DMS79 treated with DMSO at 0.1 percent for 48 hours (cell line): ENCODE results near the gene SPECC1L.

ENCODE experiments used
- DNase-seq: peaks from one replicate; lab custom pipeline; 2025; lab: John Stamatoyannopoulos, UW

Gene SPECC1L

DNA sequence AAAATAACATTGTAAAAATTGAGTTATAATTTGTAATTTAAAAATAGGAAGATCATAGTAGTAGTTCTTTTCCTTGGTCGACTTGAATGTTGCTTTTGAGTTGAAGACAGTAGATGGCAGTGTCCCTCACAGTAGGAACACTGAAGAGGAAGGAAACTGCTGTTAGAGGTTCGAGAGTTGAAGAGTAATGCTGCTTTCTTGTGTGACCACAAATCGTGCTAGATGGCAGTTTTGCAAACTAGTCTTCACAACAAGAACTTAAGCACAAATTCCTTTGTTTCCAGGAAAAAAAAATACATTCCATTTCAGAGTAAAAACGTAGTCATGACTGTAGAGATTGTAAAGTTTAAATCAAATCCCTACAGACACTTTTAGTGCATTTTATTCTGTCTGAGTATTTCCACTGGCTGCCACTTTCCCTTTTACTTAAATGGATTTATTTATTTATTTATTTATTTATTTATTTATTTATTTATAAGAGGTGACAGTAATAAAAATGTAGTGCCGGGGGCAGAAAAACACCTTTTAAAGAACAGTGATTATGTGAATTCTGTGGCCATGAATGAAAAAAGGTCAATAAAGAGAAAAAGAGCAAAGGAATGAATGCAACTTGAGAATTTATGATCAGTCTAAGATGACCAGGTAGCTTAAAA is 54.6 kb downstream of the SPECC1L start:
- DNase-seq, result peak; percentile 12

DNA sequence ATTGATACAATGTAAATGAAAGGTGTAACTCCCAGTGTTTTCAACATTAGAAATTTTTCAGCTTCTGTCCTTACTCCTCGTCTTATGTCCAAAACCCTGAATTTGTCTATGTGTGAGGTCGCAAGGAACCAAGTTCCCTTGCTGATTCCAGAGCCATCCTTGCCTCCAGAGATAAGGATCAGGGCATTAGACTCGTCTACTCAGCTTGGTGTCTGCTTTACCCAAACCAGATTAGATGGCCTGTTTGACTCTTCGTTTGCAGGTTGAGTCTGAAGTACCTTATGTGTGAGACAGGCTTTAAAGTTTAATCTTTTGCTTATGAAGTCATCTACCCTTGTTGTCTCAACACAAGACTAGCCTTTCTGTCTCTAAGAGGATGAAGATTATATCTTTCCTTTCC is 55.6 kb downstream of the SPECC1L start:
- no peak for DNase-seq

DNA sequence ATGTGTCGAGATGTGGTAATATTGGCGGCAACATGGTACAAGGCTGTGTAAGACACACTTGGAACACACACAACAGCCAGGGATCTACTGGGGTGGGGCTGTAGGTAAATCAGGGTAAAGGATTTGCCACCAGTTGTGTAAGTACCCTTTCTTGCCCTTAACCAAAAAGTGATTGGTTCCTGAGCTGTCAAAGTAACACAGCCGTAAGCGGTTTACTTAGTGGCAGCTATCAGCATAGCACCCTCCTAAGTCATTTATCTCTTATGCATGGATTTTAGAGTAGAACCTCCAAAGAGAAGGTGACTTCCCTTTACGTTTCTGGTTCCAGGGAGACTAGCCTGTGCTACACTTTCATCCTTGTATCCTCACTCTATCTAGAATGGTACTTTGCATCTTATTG is 57.2 kb downstream of the SPECC1L start:
- no peak for DNase-seq

DNA sequence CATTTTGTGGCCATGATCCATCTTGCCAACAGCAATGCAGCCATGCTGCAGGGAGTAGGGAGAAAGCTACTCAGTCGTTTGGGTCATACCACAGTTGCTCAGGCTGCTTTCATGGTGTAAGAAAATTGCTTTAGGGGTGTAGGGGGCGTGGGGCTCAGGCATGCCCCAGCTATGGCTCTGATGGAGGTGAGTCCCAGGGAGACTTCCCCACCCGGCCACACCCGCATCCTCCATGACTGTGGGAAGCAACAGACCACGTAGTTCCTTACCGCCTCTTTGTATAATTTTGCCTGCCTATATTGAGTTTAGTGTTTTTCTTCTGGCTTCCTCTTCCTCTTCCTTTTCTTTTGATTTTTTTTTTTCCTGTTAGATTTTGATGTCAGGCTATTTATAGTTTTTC is 58.8 kb downstream of the SPECC1L start:
- no peak for DNase-seq

DNA sequence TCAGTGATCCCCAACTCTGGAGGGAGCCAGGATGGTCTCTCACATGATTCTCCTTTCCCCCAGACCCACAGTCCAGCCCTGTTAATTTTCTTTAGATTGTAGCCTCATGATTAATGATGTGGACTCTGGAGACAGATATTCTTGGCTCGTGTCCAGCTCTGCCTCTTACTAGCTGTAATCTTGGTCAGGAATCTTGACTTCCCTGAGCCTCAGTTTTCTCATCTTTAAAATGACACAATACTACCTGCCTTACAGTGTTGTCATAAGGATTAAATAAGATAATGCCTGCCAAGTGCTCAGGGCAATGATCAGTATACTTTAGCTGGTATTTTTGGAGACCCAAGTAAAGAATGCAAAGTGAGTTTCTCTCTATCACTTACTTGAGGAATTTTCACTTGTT is 60.0 kb downstream of the SPECC1L start:
- DNase-seq, result no peak

DNA sequence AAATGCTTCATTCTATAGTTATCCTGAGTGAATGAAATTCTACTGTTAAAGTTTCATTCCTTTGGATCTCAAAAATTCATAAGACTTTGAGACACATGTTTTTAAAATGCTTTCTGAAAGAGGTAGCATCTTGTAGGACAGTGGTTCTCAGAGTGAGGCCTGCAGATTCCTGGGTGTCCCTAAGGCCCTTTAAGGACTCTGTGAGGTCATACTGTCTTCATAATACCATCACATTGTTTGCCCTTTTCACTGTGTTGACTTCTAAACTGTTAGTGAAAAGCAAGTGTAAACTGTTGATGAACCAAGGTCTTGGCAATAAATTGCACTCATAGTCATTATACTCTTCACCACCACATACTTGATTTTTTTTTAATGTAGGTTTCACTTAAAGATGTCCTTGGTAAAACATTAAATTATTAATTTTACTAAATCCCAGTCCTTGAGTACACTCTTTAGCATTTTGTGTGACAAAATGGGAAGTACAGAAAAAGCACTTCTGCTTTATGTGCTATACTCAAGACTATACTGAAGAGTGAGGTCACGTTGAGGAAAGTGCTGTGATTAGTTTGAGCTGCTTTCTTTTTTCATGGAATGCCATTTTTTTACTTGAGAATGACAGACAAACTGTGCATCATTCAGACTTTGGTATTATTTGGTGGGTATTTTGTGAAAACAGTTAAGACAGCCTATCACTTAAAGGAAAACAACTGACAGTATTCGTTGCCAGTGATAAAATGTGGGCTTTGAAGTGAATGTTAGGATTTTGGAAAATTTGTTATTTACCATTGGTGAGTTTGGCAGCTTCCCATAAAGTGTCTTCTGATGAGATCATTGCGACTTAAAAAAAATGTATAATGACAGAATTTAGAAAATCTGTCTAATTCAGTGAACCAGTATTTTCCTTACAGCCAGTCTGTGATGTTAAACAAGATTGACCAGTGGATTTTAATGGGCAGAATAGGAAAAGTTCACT is 61.1 kb downstream of the SPECC1L start:
- no peak for DNase-seq

DNA sequence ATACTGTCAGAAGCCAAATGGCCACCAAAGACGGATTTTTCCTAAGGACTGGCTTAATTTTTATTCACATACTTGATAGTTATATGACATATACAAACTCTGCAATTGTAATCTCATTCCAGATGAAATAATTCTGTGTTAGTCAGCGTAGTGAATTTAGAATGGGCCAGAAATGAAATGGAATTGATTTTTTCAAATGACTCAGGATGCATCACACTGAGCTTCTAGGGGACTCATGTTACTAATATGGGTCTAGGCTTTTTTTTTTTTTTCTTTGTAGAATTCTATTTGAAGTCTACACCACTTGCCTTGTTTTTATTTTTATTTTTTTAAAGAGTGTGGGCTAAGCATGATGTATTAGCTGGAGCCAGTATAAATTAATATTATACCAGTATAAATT is 62.7 kb downstream of the SPECC1L start:
- no peak for DNase-seq

DNA sequence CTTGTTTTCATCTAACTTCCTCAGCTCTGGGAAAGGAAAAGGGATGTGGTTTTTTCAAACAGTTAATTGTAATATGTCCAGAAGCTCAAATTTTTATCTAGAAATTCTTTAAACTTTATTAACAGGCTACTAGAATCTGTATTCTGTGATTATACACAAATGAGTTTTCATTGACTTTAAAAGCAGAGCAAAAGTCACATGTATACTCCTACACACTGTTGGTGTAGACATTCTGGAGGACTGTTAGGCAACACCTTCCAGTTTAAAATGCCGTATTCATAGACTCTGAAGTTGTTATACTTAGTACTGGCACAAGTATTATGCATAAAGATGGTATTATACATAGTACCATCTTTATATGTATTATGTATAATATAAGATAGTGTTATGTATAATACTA is 64.9 kb downstream of the SPECC1L start:
- DNase-seq, result no peak

DNA sequence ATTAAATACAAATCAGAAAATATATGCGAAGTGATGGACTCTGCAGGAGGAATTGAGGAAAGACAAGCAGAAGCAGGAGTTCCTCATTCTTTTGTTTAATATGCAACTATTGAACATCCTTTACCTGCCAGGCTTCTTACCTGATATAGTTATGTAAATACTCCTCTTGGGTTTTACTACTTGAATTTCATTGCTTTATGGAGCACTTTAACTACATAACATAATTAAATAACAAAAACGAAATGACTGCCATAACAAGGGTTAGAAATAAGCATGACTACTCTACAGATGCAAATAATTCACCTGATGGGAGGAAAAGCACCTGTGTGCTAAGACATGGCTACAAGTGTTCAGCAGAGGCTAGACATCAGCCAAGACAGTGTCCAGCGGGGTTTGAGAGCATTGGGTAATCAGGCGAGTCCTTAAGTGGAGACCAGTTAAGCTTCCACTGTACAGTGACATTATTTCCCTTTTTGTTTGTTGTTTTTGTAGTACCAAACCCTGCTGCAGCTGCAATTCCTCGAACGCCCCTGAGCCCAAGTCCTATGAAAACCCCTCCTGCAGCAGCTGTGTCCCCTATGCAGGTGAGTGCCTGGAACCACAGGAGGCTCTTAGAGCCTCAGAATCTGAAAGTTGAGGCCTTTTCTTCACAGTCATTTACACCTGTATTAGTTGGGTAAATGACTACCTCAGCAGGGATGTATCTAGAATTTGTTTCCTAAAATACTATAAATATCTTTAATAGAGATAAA is 67.4 kb downstream of the SPECC1L start:
- DNase-seq, result peak; percentile 20

DNA sequence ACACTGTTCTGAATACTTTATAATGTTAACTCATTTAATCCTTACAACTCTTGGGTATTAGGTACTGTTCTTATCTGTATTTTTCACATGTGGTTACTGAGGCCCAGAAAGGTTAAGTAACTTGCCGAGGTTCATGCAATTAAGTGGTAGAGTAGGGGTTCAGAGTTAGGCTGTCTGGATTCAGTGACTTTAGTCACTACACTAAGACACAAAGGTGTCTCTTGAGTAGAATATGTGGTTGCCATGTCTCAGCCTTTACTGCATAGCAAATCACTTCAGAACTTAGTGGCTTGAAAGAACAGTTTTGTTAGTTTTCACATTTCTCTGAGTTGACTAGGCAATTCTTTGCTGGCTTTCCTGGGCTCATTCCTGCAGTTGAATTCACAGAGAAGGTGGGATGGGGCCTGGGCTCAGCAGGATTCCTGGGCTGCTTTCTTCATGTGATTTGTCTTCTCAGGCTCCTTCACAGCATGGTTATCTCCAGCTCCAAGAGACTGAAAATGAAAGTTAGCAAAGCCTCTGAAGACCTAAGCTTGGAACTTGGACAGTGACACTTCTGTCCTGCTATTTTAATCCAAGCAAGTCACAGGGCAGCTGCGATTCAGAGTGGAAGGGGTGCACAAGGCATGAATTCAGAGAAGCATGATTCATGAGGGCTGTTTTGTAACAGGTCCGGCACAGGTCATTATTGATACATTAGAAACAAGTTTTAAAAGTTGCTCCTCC is 68.3 kb downstream of the SPECC1L start:
- DNase-seq, result no peak

DNA sequence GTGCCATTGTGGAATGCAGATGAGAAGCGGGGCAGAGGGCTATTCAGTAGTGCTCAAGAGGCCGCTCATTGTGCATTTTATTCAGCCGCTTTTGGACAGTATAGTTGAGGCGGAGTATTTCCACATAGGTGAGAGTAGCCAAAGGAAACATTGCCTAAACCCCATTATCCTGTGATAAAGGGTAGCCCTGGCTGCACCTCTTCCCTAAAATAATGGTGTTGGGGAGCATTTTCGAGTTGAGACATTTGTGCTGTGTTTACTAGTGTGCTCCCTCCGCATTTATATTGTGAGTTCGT is 68.8 kb downstream of the SPECC1L start:
- no peak for DNase-seq

DNA sequence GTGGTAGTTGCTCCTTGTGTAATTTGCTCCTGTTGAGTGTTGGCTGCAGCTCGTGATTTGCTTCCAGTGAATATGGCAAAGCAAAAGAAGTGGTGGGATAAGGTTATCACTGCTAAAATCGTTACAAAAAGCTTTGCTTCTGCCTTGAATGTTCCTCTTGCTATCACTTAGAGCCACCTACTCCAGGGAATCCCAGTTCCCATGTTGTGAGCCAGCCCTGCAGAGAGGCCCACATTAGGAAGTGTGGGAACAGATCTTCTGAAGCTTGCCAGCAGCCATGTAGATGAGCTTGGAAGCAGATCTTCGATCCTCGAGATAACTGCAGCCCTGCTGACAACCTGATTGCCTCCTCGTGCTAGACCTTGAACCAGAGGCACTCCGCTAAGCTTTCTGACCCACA is 71.0 kb downstream of the SPECC1L start:
- DNase-seq, result no peak

DNA sequence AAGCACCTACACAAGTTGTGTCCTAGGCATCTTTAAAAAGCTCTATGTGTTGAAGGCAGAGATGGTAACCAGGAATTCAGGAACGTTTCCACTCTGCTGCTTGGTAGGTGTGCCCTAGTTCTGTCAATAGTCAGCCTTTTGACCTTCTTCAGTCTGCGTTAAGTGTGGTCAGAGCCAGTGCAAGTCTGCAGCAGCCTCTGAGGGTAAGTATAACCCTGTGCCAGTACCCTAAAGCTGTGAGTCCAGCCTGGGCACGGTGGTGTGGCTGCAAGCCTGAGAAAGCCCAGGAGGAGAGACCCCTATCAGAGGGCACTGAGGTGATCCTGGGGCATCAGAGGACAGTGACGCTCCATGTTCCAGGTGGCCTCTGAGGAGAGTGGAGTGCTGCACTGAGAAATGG is 80.0 kb downstream of the SPECC1L start:
- no peak for DNase-seq

DNA sequence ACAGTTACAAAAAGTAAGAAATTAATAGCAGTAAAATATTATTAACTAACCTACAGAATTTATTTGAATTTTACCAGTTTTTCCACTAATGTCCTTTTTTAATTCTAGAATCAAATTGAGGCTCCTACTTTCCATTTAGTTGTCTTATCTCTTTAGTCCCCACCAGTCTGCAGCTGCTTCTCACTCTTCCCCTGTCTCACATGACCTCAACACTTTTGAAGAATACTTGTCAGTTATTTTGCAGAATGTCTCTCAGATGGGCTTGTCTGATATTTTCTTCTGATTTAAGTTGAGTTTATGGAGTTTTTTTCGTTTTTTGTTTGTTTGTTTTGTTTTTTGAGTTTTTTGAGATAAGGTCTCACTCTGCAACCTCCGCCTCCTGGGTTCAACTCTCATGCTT is 82.5 kb downstream of the SPECC1L start:
- no peak for DNase-seq

DNA sequence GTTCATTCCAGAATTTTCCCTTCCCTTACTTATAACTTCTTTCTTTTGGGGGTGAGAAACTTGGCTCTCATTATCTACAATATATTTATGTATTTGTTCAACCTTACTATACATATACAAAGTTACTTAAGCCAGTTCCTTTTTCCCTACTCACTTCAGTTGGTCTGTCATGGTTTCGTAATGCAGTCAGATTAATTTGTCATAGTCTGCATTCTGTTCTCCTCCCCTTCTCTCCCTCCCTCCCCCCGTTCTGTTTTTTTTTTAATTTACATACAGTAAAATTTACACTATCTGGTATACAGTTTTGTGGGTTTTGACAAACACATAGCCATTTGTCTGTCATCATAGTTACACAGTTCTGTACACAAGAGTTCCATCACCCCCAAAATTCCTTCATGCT is 84.9 kb downstream of the SPECC1L start:
- DNase-seq, result no peak

DNA sequence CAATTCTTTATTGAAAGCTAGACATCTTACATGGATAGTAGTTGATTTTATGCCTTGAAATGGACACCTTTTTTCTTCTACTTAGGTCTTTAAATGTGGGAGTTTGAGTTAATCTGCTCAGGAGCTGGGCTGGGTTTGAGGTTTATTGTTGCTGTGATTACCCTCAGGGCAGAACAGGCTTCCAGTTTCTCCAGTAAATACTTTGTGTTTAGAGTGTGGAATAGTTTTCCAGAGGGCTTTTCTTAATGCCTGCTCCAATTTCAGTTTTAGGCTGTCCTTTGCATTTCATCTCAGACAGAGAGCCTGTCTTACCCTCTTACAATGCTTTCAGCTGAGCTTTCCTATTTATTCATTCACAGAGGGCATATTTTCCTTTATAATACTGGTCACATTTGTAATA is 86.9 kb downstream of the SPECC1L start:
- DNase-seq, result no peak

DNA sequence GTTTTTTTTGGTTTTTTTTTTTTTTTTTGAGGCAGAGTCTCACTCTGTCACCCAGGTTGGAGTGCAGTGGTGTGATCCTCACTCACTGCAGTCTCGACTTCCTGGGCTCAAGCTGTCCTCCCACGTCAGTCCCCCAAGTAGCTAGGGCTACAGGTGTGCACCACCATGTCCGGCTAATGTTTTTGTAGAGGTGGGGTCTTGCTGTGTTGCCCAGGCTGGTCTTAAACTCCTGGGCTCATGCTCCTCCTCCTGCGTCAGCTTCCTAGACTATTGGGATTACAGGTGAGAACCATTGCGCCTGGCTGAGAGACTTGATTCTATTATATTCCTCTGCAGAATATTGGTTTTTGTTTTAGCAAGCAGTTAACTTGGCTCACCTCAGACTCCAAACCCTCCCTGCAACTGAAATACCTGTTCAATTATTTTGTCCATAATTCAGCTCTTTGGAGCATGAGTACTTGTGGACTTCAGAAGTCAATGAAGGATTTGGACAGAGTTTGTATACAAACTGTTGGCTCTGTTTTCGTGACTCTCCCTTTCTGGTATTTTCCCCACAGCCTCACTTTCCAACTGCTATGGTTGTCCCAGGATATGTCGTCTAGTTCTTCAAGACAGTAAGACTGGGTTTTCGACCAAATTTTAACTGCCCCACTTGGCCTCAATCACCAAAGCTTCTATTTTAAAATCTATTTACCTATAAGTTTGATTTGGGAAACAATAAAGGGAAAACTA is 87.6 kb downstream of the SPECC1L start:
- DNase-seq, result no peak

DNA sequence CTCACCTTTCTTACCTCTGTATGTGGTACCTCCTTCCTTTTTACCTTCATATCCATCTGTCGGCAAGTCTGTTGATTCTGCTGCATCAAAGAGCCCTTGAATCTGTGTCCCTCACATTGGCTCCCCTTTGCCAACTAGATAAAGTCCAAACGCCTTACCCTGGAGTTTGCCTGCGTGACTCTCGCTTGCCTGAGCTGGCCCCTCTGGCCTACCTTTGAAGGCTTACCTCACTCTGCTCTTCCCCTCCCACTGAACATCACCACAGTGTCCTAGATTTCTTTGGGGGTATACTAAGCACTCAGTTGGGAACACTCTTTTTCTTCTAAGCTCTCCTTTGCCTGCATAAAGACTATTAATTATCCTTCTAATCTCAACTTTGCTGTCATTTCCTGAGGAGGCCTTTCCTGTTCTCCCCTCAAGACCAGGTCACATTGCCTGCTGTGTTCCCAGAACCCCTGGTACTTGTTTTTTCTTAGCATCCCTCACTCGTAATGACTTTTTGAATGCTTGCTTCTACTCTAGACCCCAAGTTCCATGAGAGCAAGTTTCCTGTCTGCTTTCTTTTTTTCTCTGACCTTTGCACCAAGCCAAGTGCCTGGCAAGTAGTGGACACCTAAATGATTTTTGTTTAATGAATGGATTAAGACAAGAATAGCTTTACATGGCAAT is 89.0 kb downstream of the SPECC1L start:
- no peak for DNase-seq

DNA sequence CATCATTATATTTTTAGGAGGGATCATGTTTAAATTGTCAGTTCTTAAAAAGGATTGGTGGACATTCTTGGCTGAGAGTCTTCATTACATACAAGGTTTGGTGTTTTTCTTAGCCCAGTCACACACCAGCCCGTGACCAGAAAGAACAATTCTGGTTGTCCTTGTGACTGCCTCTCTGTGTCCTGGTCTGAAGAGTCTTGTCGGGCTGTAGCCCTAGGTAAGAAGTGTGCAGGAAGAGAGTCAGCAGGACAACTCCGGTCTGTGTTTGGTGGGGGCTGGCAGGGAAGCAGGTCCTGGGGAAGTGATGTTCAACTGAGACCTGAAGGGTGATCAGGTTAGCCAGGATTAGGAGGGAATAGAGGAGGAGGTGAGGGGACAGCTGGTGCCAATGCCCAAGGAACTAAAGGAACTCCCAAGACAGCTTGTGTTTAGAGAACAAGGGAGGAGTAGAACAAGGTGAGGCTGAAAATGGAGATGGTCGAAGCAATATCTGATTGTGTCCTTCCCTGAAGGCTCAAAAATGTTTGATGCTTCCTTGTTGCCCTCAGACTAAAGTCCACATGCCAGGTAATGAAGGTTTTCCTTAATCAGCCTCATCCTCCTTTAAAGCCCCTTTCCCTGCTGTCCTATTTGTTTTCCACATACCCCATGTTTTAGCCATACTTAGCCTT is 91.5 kb downstream of the SPECC1L start:
- no peak for DNase-seq

DNA sequence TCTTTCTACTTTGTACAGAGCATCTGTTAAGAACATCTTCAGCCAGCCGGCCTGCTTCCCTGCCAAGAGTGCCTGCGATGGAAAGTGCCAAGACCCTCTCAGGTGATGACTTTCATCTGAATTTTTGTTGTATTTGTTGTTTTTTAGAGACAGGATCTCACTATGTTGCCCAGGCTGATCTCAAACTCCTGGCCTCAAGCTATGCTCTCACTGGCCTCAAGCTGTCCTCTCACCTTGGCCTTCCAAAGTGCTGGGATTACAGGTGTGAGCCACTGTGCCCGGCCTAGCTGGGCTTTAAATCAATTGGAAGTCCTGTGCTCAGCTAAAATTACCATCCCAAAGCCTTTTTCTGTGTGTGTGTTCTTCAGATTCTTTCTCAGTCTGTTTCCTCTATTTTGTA is 92.6 kb downstream of the SPECC1L start:
- DNase-seq, result no peak

DNA sequence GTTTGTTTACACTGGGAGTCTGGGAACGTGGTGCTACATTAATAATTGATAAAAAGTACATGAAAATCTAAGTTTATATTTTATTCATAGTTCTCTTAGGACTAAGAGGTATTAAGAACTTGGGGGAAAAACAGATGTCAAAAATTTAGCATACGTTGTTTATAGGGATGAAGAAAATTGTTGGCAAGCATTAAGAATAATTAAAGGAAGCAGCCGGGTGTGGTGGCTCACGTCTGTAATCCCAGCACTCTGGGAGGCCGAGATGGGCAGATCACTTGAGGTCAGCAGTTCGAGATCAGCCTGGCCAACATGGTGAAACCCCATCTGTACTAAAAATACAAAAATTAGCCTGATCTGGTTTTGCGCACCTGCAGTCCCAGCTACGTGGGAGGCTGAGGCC is 96.1 kb downstream of the SPECC1L start:
- DNase-seq, result no peak
